HG02571 (cell line): Measurements from ENCODE around the gene FRMD4A.

Source experiments
- ATAC-seq: cut with Tn5 transposase; IDR thresholded peaks from one replicate; pipeline ENCODE4 v1.9.1; 2021; ENCODE audit warnings: mild to moderate bottlenecking, moderate library complexity; ENCODE audit not compliant: unreplicated experiment

The FRMD4A gene

GRCh38 chr10:14192746-14193145 lies 138.0 kb downstream of the FRMD4A start:
- ATAC-seq, result no peak

- no peak for ATAC-seq
These were observed 138.9 kb downstream of the FRMD4A start for GRCh38 chr10:14191871-14192270.

GRCh38 chr10:14191407-14191806 lies 139.3 kb downstream of the FRMD4A start:
- ATAC-seq, result no peak

- ATAC-seq, result no peak
These were observed 140.0 kb downstream of the FRMD4A start for GRCh38 chr10:14190702-14191101.

- no peak for ATAC-seq
These were observed 144.5 kb downstream of the FRMD4A start for GRCh38 chr10:14186245-14186644.

GRCh38 chr10:14185316-14186045 lies 145.2 kb downstream of the FRMD4A start:
- peak; percentile 75 for ATAC-seq

- peak; percentile 67 for ATAC-seq
These were observed 145.8 kb downstream of the FRMD4A start for GRCh38 chr10:14184841-14185315.

- ATAC-seq, result no peak
These were observed 147.9 kb downstream of the FRMD4A start for GRCh38 chr10:14182781-14183180.

- no peak for ATAC-seq
These were observed 149.2 kb downstream of the FRMD4A start for GRCh38 chr10:14181567-14181936.

GRCh38 chr10:14180911-14181566 lies 149.7 kb downstream of the FRMD4A start:
- ATAC-seq, result no peak

- ATAC-seq, result no peak
These were observed 151.5 kb downstream of the FRMD4A start for GRCh38 chr10:14179251-14179650.

- no peak for ATAC-seq
These were observed 156.8 kb downstream of the FRMD4A start for GRCh38 chr10:14173706-14174594.

GRCh38 chr10:14173391-14173705 lies 157.4 kb downstream of the FRMD4A start:
- no peak for ATAC-seq

GRCh38 chr10:14172336-14172950 lies 158.3 kb downstream of the FRMD4A start:
- no peak for ATAC-seq

- no peak for ATAC-seq
These were observed 159.4 kb downstream of the FRMD4A start for GRCh38 chr10:14171336-14171735.

GRCh38 chr10:14163377-14164086 lies 167.2 kb downstream of the FRMD4A start:
- ATAC-seq, result no peak

GRCh38 chr10:14162629-14163344 lies 167.9 kb downstream of the FRMD4A start:
- ATAC-seq, result no peak

GRCh38 chr10:14162061-14162460 lies 168.7 kb downstream of the FRMD4A start:
- no peak for ATAC-seq

GRCh38 chr10:14160299-14160698 lies 170.4 kb downstream of the FRMD4A start:
- no peak for ATAC-seq

- no peak for ATAC-seq
These were observed 172.1 kb downstream of the FRMD4A start for GRCh38 chr10:14158575-14158974.
